Esophagus muscularis mucosa (tissue), 4 donors: ENCODE measurements around the gene RXFP1. TPM values are rescaled to one million over a fixed set of nuclear protein-coding genes. Genes with fewer than 3 reads are reported as not detected.
A peak's percentile ranks its signal among the peaks of the same experiment; 100 is the strongest.

Experiments
- DNase-seq: peaks from one replicate; pipeline ENCODE4 v3.0.0-alpha.2; 2017; ENCODE audit errors: extremely low spot score
- H3K27ac ChIP-seq, 4 donors: fragments of 200-600 bp; sonication (generic); replicated peaks in 1 of 4; 1 replicate in 3 of 4; 2 replicates in 1 of 4; pipeline ENCODE4 v1.5.1; 2016 to 2019; ENCODE audit warnings: mild to moderate bottlenecking in 1 of 4
- H3K27me3 ChIP-seq, 4 donors: fragments of 200-600 bp; sonication (generic); one replicate each; pipeline versions ENCODE4 v1.5.1 to v1.6.0; 2016 to 2019
- H3K36me3 ChIP-seq, 4 donors: fragments of 200-600 bp; sonication (generic); one replicate each; pipeline ENCODE4 v1.5.1; 2016 to 2019
- H3K4me1 ChIP-seq, 4 donors: fragments of 200-600 bp; sonication (generic); one replicate each; pipeline ENCODE4 v1.5.1; 2016 to 2019
- H3K4me3 ChIP-seq, 4 donors: fragments of 200-600 bp; sonication (generic); 1 replicate in 2 of 4; 2 replicates in 2 of 4; pipeline ENCODE4 v1.5.1; 2016 to 2019; ENCODE audit warnings: mild to moderate bottlenecking in 4 of 4, moderate library complexity in 1 of 4
- H3K9me3 ChIP-seq, 4 donors: fragments of 200-600 bp; sonication (generic); 1 replicate in 3 of 4; 2 replicates in 1 of 4; pipeline ENCODE4 v1.5.1; 2016 to 2019
- CTCF ChIP-seq, 3 experiments: fragments of 200-600 bp in 2 of 3; fragments of 450-650 bp in 1 of 3; sonication (generic) in 2 of 3; IDR thresholded peaks; one replicate each; pipeline ENCODE4 v1.5.1; 2017 to 2019; ENCODE audit warnings: antibody characterized with exemption in 3 of 3, mild to moderate bottlenecking in 2 of 3, moderate library complexity in 1 of 3
- EP300 ChIP-seq: sonication (generic); formaldehyde crosslinking; IDR thresholded peaks from one replicate; pipeline ENCODE4 v1.6.1; 2017; ENCODE audit warnings: antibody characterized with exemption
- POLR2A ChIP-seq: fragments of 450-650 bp; IDR thresholded peaks from one replicate; pipeline ENCODE4 v1.6.1; 2017; ENCODE audit warnings: antibody characterized with exemption, moderate library complexity, mild to moderate bottlenecking, low read depth
- POLR2AphosphoS5 ChIP-seq, 2 donors: sonication (generic); formaldehyde crosslinking; IDR thresholded peaks; one replicate each; pipeline ENCODE4 v1.6.1; 2017; ENCODE audit warnings: antibody characterized with exemption in 2 of 2
- WGBS: methylation state at CpG from one replicate; pipeline ENCODE4 v1.1.5; 2018; 5-methylcytosine and 5-hydroxymethylcytosine counted together
- intact Hi-C: fragments of 100-400 bp; cut with DNase I; formaldehyde crosslinking; loops from one replicate; pipeline ENCODE4 v1.15.1; 2023
- total RNA-seq, 4 donors: library from RNA; depleted of rRNA; stranded (reverse); fragments of >200 nt; gene quantifications; one replicate each; pipeline versions ENCODE4 v1.1.0 to v1.2.1, GENCODE V29; 2016

RXFP1 gene
- total RNA-seq, 4 donors from 2014 or later: not detected

GRCh38 chr4:158624889-158625478 is 103.3 kb downstream of the RXFP1 start:
- no peaks in the 10 kb centered on the region for H3K27me3 ChIP-seq
- TF ChIP-seq CTCF (IDR thresholded peaks at IDR 0.05): peak; percentile 48 to 66 (median 55)
- no peak for TF ChIP-seq EP300
- H3K36me3 ChIP-seq: no peaks in the 10 kb centered on the region
- H3K4me1 ChIP-seq: peaks cover 0 to 13% (median 0%) of the 10 kb centered on the region in 4 donors
- no peak overlapping the region for H3K27ac ChIP-seq
- DNase-seq: no peak
- no peak overlapping the region for H3K4me3 ChIP-seq
- intact Hi-C loops: loop anchor here (2.0 kb wide), 1 partner anchor 372 kb away; no protein-coding TSS in a partner anchor
- 33% methylated on average over 3 of the region's 3 CpGs for WGBS
- H3K9me3 ChIP-seq: no peaks in the 10 kb centered on the region

GRCh38 chr4:158625544-158625943 is 103.9 kb downstream of the RXFP1 start:
- no peak overlapping the region for H3K27ac ChIP-seq

GRCh38 chr4:158630893-158631292 is 109.2 kb downstream of the RXFP1 start:
- DNase-seq: no peak
- no peak overlapping the region for H3K27ac ChIP-seq
- intact Hi-C loops: no loop called here
- H3K4me1 ChIP-seq: peaks cover 0 to 3% (median 0%) of the 10 kb centered on the region in 4 donors
- WGBS: 40% methylated on average over 1 of the region's 1 CpG
- H3K4me3 ChIP-seq: no peak overlapping the region
- H3K27me3 ChIP-seq: no peaks in the 10 kb centered on the region
- TF ChIP-seq POLR2A (no peak), POLR2AphosphoS5 (IDR thresholded peaks at IDR 0.05) (no peak), CTCF (IDR thresholded peaks at IDR 0.05) (no peak), EP300 (no peak)
- H3K36me3 ChIP-seq: no peaks in the 10 kb centered on the region
- no peaks in the 10 kb centered on the region for H3K9me3 ChIP-seq

More at GRCh38 chr4:158625544-158625943, 103.9 kb downstream of the RXFP1 start:
- H3K36me3 ChIP-seq: no peaks in the 10 kb centered on the region
- DNase-seq: no peak
- TF ChIP-seq POLR2A (no peak), POLR2AphosphoS5 (IDR thresholded peaks at IDR 0.05) (no peak), EP300 (no peak), CTCF (IDR thresholded peaks at IDR 0.05) (no peak)
- intact Hi-C loops: loop anchor here (2.0 kb wide), 1 partner anchor 373 kb away; no protein-coding TSS in a partner anchor
- no peaks in the 10 kb centered on the region for H3K9me3 ChIP-seq
- H3K27me3 ChIP-seq: no peaks in the 10 kb centered on the region
- 67% methylated on average over 2 of the region's 2 CpGs for WGBS
- peaks cover 0 to 13% (median 0%) of the 10 kb centered on the region in 4 donors for H3K4me1 ChIP-seq
- no peak overlapping the region for H3K4me3 ChIP-seq

- Histone ChIP-seq H3K9me3 (no peaks in the 10 kb centered on the region), H3K27me3 (no peaks in the 10 kb centered on the region), H3K4me1 (no peaks in the 10 kb centered on the region), H3K36me3 (no peaks in the 10 kb centered on the region), H3K27ac (no peak overlapping the region), H3K4me3 (no peak overlapping the region)
- TF ChIP-seq EP300: no peak
- TF ChIP-seq CTCF (IDR thresholded peaks at IDR 0.05): no peak
- TF ChIP-seq POLR2A: no peak
- TF ChIP-seq POLR2AphosphoS5 (IDR thresholded peaks at IDR 0.05): no peak
- no peak for DNase-seq
- intact Hi-C loops: no loop called here
- 81% methylated on average over 1 of the region's 1 CpG for WGBS
Observed at GRCh38 chr4:158636619-158637018, 114.9 kb downstream of the RXFP1 start.

GRCh38 chr4:158644356-158644755 is 122.7 kb downstream of the RXFP1 start:
- intact Hi-C loops: no loop called here
- no peaks in the 10 kb centered on the region for H3K27me3 ChIP-seq
- no peak overlapping the region for H3K27ac ChIP-seq
- H3K36me3 ChIP-seq: no peaks in the 10 kb centered on the region
- WGBS: 78% methylated on average over 5 of the region's 5 CpGs
- no peaks in the 10 kb centered on the region for H3K9me3 ChIP-seq
- DNase-seq: no peak
- TF ChIP-seq POLR2AphosphoS5 (IDR thresholded peaks at IDR 0.05) (no peak), POLR2A (no peak), CTCF (IDR thresholded peaks at IDR 0.05) (no peak), EP300 (no peak)
- H3K4me3 ChIP-seq: no peak overlapping the region
- no peaks in the 10 kb centered on the region for H3K4me1 ChIP-seq
